ENCODE measurements around the gene CHRNB2.

DNA sequence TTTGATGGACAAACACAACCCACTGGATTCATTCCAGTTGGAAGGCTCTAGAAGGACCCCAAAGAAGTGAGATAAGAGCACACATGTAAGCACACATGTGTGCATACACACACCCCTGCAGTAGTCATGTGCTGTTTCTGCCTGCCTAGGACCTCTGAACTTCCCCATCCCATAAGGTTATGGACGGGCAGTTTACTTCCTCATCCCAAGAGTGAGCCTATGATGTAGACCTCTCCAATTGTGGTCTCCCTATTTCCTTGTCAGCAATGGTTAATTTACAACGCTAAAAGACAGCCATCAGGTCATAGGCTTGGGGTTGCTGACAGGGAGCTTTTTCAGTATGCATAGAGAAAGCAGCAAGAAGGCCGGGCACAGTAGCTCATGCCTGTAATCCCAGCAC lies 55.8 kb downstream of the CHRNB2 start:
- TF ChIP-seq, protein P1, sequence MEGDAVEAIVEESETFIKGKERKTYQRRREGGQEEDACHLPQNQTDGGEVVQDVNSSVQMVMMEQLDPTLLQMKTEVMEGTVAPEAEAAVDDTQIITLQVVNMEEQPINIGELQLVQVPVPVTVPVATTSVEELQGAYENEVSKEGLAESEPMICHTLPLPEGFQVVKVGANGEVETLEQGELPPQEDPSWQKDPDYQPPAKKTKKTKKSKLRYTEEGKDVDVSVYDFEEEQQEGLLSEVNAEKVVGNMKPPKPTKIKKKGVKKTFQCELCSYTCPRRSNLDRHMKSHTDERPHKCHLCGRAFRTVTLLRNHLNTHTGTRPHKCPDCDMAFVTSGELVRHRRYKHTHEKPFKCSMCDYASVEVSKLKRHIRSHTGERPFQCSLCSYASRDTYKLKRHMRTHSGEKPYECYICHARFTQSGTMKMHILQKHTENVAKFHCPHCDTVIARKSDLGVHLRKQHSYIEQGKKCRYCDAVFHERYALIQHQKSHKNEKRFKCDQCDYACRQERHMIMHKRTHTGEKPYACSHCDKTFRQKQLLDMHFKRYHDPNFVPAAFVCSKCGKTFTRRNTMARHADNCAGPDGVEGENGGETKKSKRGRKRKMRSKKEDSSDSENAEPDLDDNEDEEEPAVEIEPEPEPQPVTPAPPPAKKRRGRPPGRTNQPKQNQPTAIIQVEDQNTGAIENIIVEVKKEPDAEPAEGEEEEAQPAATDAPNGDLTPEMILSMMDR (conservative IDR thresholded peaks at IDR 0.05) = no peak
- no peak for TF ChIP-seq EZH2 (IDR thresholded peaks at IDR 0.05; ENCODE audit: low read depth)
